ENCODE measurements around the gene RALGPS1. TPM values are rescaled to one million over a fixed set of nuclear protein-coding genes. Genes with fewer than 3 reads are reported as not detected.

The RALGPS1 gene
- total and polyA plus RNA-seq, 8 donors, result 5.8 to 12.7 (median 9.3) TPM

GRCh38 chr9:127166111-127166510 lies 251.5 kb downstream of the RALGPS1 start:
- 86 to 93% methylated on average over 5 of the region's 5 CpGs for WGBS, 2 donors
- H3K27me3 ChIP-seq, result no peaks in the 10 kb centered on the region
- no peaks in the 10 kb centered on the region for H3K9me3 ChIP-seq
- H3K36me3 ChIP-seq, result no peaks in the 10 kb centered on the region
- no peak for DNase-seq
- no peaks in the 10 kb centered on the region for H3K4me1 ChIP-seq
- intact Hi-C loops (cut with DNase I), result no loop called here
- no peak for FAIRE-seq
- no peak for ATAC-seq
- H3K27ac ChIP-seq, result no peak overlapping the region
- H3K4me3 ChIP-seq, result no peak overlapping the region
- no peak for TF ChIP-seq CTCF (IDR thresholded peaks at IDR 0.05)

DNA sequence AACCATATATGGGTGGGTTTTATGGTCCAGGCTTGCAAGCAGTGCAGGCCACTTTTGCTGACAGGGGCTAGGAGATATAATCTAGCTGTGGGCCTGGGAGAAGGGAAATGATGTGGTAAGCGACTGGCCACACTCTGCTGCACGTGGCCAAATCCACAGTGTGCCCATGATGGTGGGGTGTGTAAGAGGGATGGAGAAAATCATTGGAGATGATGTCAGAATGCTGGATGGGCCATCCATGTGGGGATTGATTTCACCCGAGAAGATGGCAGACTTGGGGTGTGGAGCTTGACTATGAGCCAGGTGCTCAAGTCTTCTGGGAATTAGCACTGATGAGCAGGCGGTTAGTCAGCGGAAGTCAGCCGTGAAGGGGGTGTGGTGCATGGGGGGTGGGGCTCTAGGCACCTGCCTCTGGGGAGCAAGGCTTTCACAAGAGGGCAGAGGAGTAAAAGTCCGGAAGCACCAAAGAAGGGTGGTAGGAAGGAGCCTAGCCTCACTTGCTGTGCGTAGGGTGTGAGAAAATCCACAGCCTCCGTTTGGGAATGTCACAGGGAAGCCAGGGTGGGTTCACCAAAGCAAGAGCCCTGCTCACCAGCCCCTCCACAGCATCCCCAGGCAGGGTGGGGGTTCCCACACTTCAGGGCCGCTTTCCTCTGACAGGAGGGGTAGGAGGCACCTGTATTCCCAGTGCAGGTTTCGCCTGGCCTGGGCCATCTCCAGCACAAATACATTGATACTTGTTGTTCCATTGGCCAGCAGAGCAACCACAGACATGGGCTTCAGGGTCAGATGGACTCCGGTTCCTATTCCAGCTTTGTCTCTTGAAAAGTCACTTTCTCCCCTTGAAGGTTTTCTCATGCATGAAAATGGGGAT lies 252.3 kb downstream of the RALGPS1 start:
- H3K36me3 ChIP-seq, result no peaks in the 10 kb centered on the region
- H3K4me3 ChIP-seq, result no peak overlapping the region
- peak in 2 of 6 donors; percentile 5 to 35 for DNase-seq
- TF ChIP-seq CTCF (IDR thresholded peaks at IDR 0.05), result no peak
- no peak overlapping the region for H3K27ac ChIP-seq
- H3K27me3 ChIP-seq, result no peaks in the 10 kb centered on the region
- FAIRE-seq, result no peak
- ATAC-seq, result no peak
- intact Hi-C loops (cut with DNase I), result no loop called here
- no peaks in the 10 kb centered on the region for H3K4me1 ChIP-seq
- no peaks in the 10 kb centered on the region for H3K9me3 ChIP-seq
- 91 to 96% methylated on average over 12 of the region's 12 CpGs for WGBS, 2 donors

GRCh38 chr9:127167560-127168326 lies 253.2 kb downstream of the RALGPS1 start:
- no peak for TF ChIP-seq CTCF (IDR thresholded peaks at IDR 0.05)
- Histone ChIP-seq H3K27ac (no peak overlapping the region), H3K4me1 (no peaks in the 10 kb centered on the region), H3K9me3 (no peaks in the 10 kb centered on the region), H3K27me3 (no peaks in the 10 kb centered on the region), H3K4me3 (no peak overlapping the region), H3K36me3 (no peaks in the 10 kb centered on the region)
- no peak for ATAC-seq
- intact Hi-C loops (cut with DNase I), result no loop called here
- DNase-seq, result no peak
- no peak for FAIRE-seq
- WGBS, 2 donors, result 92 to 96% methylated on average over 11 of the region's 11 CpGs

GRCh38 chr9:127168756-127169574 lies 254.4 kb downstream of the RALGPS1 start:
- ATAC-seq (no peak), FAIRE-seq (no peak), DNase-seq (peak in 1 of 6 donors; percentile 29)
- Histone ChIP-seq H3K4me3 (no peak overlapping the region), H3K27ac (no peak overlapping the region), H3K4me1 (no peaks in the 10 kb centered on the region), H3K36me3 (no peaks in the 10 kb centered on the region), H3K27me3 (no peaks in the 10 kb centered on the region), H3K9me3 (no peaks in the 10 kb centered on the region)
- intact Hi-C loops (cut with DNase I), result no loop called here
- no peak for TF ChIP-seq CTCF (IDR thresholded peaks at IDR 0.05)
- 93 to 94% methylated on average over 10 of the region's 10 CpGs for WGBS, 2 donors
